ENCODE measurements around the gene MEGF8. TPM values are rescaled to one million over a fixed set of nuclear protein-coding genes. Genes with fewer than 3 reads are reported as not detected.

MEGF8 gene
- 23.8 and 78.8 TPM in 2 replicates for total RNA-seq

GRCh38 chr19:42325308-42325895, at the start of gene MEGF8:
TSS of gene MEGF8 (plus strand) at chr19:42325635. CDS start at chr19:42326244, 609 bp downstream.

GRCh38 chr19:42301646-42302203, 23.7 kb upstream of the MEGF8 start, which contains the start of gene PRR19:
TSS of gene PRR19 (plus strand) at chr19:42302132. CDS start at chr19:42309585, 7,453 bp downstream.

GRCh38 chr19:42313096-42313839, 12.2 kb upstream of the MEGF8 start, which contains the start of gene TMEM145:
TSS of gene TMEM145 (plus strand) at chr19:42313309. CDS start at chr19:42313377, 68 bp downstream.

GRCh38 chr19:42389899-42390298, 64.5 kb downstream of the MEGF8 start, which contains the start of gene CNFN:
TSS of gene CNFN (minus strand) at chr19:42390297. CDS start at chr19:42389037, 1,260 bp downstream.

GRCh38 chr19:42427313-42427712, 101.9 kb downstream of the MEGF8 start, which contains the start of gene LIPE:
TSS of gene LIPE (minus strand) at chr19:42427388. CDS start at chr19:42427149, 239 bp downstream.

Other genes with a start within 250 kb of the MEGF8 start
- 19.9 and 24.0 TPM in 2 replicates for gene ZNF574, start 249.5 kb upstream of the MEGF8 start, total RNA-seq
- 0.38 and 0.98 TPM in 2 replicates for gene POU2F2, start 193.2 kb upstream of the MEGF8 start, total RNA-seq
- 28.5 and 38.4 TPM in 2 replicates for gene DEDD2, start 108.0 kb upstream of the MEGF8 start, total RNA-seq
- gene ZNF526, start 105.3 kb upstream of the MEGF8 start, total RNA-seq, result 5.5 and 6.0 TPM in 2 replicates
- gene GSK3A, start 83.0 kb upstream of the MEGF8 start, total RNA-seq, result 25.6 and 28.4 TPM in 2 replicates
- 44.5 and 62.1 TPM in 2 replicates for gene ERF, start 70.5 kb upstream of the MEGF8 start, total RNA-seq
- gene CIC, start 56.4 kb upstream of the MEGF8 start, total RNA-seq, result 48.9 and 108 TPM in 2 replicates
- gene PRR19, start 23.5 kb upstream of the MEGF8 start, total RNA-seq, result 0.81 and 3.9 TPM in 2 replicates
- gene PAFAH1B3, start 23.0 kb upstream of the MEGF8 start, total RNA-seq, result 108 and 112 TPM in 2 replicates
- gene TMEM145, start 12.3 kb upstream of the MEGF8 start, total RNA-seq, result 0.13 and 0.16 TPM in 2 replicates
- 3.4 and 5.2 TPM in 2 replicates for gene CNFN, start 64.7 kb downstream of the MEGF8 start, total RNA-seq
- gene LIPE, start 101.8 kb downstream of the MEGF8 start, total RNA-seq, result 2.9 and 8.8 TPM in 2 replicates
- gene CXCL17, start 117.3 kb downstream of the MEGF8 start, total RNA-seq, result not detected in 2 replicates
- 0.13 TPM in 1 of 2 replicates, not detected in the other for gene CEACAM1, start 202.8 kb downstream of the MEGF8 start, total RNA-seq

Measured in mesangial cell (primary cell).